ENCODE data around the gene GUCA1C.

DNA sequence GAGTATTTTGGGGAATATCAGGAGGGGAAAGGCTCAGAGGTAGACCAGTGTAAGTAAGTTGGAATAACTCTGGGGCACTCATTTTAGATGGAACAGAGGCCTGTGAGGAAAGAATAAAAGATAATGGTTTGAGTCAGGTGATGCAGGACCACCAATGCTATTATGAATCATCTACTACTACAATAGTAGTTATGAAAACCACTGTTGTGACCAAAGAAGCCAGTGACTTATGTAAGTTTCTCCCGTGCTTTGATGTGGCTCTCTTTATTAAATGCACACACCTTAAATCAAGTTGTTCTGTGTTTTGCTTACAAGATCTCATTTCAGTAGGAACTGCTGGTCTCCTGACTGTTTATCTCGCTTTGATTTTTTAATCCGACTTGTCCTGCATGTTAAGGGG is 13.1 kb upstream of the GUCA1C start:
- TF ChIP-seq, protein P1, sequence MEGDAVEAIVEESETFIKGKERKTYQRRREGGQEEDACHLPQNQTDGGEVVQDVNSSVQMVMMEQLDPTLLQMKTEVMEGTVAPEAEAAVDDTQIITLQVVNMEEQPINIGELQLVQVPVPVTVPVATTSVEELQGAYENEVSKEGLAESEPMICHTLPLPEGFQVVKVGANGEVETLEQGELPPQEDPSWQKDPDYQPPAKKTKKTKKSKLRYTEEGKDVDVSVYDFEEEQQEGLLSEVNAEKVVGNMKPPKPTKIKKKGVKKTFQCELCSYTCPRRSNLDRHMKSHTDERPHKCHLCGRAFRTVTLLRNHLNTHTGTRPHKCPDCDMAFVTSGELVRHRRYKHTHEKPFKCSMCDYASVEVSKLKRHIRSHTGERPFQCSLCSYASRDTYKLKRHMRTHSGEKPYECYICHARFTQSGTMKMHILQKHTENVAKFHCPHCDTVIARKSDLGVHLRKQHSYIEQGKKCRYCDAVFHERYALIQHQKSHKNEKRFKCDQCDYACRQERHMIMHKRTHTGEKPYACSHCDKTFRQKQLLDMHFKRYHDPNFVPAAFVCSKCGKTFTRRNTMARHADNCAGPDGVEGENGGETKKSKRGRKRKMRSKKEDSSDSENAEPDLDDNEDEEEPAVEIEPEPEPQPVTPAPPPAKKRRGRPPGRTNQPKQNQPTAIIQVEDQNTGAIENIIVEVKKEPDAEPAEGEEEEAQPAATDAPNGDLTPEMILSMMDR (IDR thresholded peaks at IDR 0.05; ENCODE audit: insufficient read depth, low read depth, low read length), result no peak
- TF ChIP-seq EZH2 (IDR thresholded peaks at IDR 0.05; ENCODE audit: insufficient read depth, low read length), result no peak
